GM19351 (cell line): ENCODE measurements around the gene SIX2.

Experiments
- ATAC-seq: cut with Tn5 transposase; IDR thresholded peaks from one replicate; pipeline ENCODE4 v1.9.1; 2021; ENCODE audit warnings: mild to moderate bottlenecking, moderate library complexity; ENCODE audit not compliant: unreplicated experiment

The SIX2 gene

GRCh38 chr2:45020439-45020838 is 11.2 kb upstream of the SIX2 start:
- no peak for ATAC-seq

GRCh38 chr2:45018023-45018422 is 8.8 kb upstream of the SIX2 start:
- no peak for ATAC-seq

- no peak for ATAC-seq
Measured at GRCh38 chr2:45014831-45015230, 5.6 kb upstream of the SIX2 start.

GRCh38 chr2:45014016-45014702 is 4.9 kb upstream of the SIX2 start:
- no peak for ATAC-seq

DNA sequence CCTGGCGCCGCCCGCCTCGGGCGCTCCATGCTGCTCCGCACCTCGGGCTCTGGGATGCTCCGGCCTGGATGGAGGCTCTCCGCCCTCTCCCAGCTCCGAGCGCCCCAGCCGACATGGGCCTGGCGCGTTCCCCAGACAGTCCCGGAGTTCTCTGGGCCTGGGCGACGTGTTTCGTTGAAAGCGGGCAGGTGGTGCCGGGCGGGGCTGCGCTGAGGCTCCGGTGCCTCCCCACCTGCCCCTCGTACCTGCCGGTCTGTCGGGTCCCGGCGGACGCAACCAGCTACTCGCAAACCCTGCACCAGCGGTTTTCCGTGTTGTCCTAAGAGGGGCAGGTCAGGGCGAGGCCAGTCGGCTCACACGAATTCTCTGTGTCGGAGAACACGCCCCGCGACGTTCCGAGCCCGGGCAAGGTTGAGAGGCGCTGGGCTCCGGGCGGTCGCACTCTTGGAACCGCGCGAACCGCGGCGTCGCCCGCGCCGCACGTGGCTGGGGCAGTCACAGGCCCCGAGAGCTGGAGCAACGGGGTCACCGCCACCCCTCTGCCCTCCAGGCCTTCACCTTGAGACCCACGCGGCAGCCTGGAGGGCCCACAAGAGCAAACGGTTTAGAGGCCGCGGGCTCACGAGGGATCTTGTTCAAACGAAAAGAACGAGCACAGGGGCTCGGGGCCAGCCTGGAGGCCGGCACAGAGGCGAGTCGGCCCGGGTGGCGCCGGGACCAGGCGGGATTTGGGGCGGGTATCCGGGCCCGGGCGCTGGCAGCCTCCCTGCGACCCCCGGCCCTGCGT is 4.2 kb upstream of the SIX2 start:
- no peak for ATAC-seq

DNA sequence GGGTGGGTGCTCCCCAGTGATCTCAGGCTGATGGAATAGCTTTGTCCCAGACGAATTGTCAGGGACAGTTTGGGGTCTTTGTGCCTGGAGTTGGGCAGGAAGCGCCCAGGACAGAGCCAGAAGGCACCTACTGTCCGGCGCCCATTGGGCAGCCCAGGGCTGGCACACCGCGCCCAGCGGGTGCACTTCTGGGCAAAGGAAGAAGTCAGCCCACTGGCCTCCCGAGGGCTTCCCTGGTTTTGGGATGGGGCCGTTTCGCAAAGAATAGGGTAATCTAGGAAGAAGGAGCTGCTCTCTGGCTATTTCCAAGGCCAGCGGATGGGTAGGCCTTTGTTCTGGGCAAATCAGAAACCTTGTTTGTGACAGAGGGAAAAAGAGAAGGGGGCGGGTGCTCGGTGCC is 3.5 kb upstream of the SIX2 start:
- no peak for ATAC-seq

DNA sequence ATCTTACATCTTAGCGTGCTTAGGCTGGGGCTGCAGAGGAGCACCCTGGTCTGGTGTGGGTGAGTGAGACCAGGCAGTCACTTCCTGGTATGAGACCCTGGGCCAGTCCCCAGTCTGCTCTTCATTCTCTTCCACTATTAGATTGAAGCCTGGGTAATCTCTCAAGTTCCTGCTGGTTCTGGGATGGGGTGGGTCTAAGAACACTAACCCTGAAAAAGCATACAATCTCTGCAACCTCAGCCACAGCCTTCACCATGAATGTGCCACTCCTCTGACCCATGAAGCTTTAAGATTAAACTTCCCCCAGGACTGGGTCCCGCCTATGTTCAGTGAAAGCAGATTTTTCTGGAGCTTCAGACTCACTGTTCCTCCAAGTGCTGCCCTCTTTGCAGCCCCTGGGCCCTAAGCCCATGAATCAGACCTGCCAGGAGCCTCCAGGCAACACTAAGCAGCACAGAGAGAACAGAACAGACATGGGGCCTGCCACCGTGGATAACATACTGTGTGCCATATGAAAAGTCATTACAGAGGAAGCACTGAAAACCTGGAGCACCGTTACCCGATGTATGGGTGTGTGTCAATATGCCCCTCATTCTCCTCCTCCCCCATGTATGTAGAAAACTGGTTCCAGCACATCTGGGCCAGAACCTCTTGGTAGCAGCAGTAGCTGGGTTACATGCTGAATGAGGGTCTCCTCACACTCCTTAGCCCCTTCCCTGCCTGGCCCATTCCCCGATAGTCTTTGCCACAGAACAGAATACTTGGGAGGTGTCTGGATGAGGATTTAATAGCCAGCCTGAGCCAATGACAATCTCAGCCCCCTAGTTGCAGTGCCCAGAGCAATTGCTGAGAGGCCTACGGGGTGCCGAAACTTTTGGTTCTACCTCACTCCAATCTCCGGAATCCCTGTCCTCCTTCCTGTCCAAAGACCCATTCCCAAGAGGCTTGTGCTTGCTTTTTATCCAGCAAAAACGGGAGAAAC is 2.7 kb upstream of the SIX2 start:
- ATAC-seq = no peak

DNA sequence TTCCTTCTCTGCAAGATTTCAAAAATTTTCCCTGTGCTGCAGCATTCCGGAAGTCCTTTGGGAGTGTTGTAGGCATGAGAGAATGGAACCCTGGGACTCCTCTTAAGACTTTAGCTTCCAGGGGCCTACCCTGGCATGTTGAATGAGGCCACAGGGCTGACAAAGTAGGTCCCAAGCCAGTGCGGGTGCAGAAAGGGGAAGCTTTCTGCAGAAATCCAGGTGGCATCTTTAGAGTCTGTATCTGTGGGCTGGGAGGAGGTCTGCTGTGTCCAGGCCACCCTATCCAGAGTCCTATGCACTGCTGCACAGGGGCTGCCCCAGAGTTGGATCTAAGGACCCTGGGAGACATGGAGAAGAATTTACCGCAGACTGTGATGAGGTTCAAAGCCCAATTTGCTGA is 1.9 kb upstream of the SIX2 start:
- no peak for ATAC-seq

DNA sequence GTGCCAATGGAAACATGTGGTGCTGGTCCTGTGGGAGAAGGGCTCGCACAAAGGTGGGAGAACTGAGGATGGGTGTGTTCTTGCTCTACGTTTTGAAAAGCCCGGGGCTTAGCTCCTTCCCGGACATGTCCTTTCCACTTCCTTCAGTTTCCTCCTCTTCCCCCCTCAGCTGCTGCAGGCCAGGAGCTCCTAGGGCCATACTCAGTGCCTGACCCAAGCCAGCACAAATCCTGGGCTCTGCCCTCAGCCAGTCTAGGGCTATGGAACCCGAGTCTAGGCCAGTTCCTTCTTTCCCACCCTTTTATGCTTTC is 1.4 kb upstream of the SIX2 start:
- ATAC-seq = no peak

DNA sequence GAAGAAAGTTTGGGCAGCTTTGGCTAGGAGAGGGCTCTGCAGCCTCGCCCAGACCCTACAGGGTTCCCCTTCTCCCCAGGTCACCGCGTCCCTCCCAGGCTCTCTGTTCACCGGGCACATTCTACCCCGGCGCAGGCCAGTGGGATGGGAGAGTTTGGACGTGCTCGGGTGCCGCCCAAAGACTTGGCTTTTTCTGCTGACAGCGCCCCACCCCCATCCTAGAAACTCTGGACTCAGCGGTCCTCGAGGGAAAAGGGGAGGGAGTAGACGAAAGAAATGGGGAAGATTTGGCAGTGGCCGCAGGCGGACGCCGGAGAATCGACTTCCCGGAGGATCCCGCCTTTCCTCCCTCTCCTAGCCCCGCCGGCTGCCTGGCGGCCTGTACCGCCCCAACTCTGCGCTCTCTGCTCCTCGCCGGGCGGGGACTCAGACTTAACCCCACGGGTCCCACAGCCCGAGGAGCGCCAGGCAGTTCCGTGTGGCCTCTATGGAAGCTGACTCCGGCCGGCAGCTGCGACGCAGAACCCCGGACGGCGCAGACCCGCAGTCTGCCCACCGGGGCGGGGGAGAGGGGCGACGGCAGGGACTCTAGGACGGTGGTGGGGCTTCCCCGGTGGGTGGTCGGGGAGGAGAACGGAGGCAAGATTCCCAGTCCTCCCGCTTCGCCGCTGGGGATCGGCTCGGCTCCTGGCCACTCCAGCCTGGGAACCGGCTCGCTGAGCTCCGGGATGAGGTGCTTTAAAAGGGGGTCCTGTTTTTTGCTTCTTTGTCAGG is 863 bp upstream of the SIX2 start:
- no peak for ATAC-seq

GRCh38 chr2:45008296-45009129 is 739 bp downstream of the SIX2 start:
- ATAC-seq = no peak

GRCh38 chr2:45007961-45008295 is 1.3 kb downstream of the SIX2 start:
- ATAC-seq = no peak

GRCh38 chr2:45006942-45007287 is 2.3 kb downstream of the SIX2 start:
- ATAC-seq = no peak

- no peak for ATAC-seq
Measured at GRCh38 chr2:45006041-45006941, 3.0 kb downstream of the SIX2 start.

- no peak for ATAC-seq
Measured at GRCh38 chr2:45005261-45006002, 3.8 kb downstream of the SIX2 start.

DNA sequence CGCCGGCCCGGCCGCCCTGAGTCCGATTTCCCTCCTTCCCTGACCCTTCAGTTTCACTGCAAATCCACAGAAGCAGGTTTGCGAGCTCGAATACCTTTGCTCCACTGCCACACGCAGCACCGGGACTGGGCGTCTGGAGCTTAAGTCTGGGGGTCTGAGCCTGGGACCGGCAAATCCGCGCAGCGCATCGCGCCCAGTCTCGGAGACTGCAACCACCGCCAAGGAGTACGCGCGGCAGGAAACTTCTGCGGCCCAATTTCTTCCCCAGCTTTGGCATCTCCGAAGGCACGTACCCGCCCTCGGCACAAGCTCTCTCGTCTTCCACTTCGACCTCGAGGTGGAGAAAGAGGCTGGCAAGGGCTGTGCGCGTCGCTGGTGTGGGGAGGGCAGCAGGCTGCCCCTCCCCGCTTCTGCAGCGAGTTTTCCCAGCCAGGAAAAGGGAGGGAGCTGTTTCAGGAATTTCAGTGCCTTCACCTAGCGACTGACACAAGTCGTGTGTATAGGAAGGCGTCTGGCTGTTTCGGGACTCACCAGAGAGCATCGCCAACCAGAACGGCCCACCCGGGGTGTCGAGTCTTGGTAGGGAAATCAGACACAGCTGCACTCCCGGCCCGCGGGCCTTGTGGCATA is 4.6 kb downstream of the SIX2 start:
- ATAC-seq = no peak

GRCh38 chr2:45003579-45004551 is 5.4 kb downstream of the SIX2 start:
- ATAC-seq = no peak
